Endodermal cell (in vitro differentiated cells): ENCODE data around the gene EMX1. TPM values are rescaled to one million over a fixed set of nuclear protein-coding genes. Genes with fewer than 3 reads are reported as not detected.

Experiments used
- DNase-seq: peaks from one replicate; pipeline ENCODE4 v3.0.0-alpha.2; 2017
- H3K27ac ChIP-seq: 2 replicates; pipeline ENCODE4 v1.5.1; 2013; ENCODE audit warnings: mild to moderate bottlenecking, low read depth, low read length, moderate library complexity
- H3K27me3 ChIP-seq: 2 replicates; pipeline ENCODE4 v1.6.1; 2013; ENCODE audit warnings: mild to moderate bottlenecking, low read length, moderate library complexity; ENCODE audit not compliant: insufficient read depth, control insufficient read depth, poor library complexity, severe bottlenecking
- H3K36me3 ChIP-seq: 2 replicates; pipeline ENCODE4 v1.7.0; 2013; ENCODE audit warnings: mild to moderate bottlenecking, low read length, moderate library complexity; ENCODE audit not compliant: control insufficient read depth, insufficient read depth
- H3K4me1 ChIP-seq: one replicate; pipeline ENCODE4 v1.7.0; 2013; ENCODE audit warnings: low read length; ENCODE audit not compliant: control insufficient read depth, insufficient read depth
- H3K4me3 ChIP-seq: 2 replicates; pipeline ENCODE4 v1.5.1; 2013; ENCODE audit warnings: mild to moderate bottlenecking, low read length, moderate library complexity
- H3K9ac ChIP-seq: 2 replicates; pipeline ENCODE4 v1.6.1; 2013; ENCODE audit warnings: mild to moderate bottlenecking, low read length, moderate library complexity; ENCODE audit not compliant: poor library complexity, severe bottlenecking; ENCODE audit errors: extremely low read depth
- H3K9me3 ChIP-seq: 2 replicates; pipeline ENCODE4 v1.6.1; 2013; ENCODE audit warnings: mild to moderate bottlenecking, low read length, moderate library complexity; ENCODE audit not compliant: control insufficient read depth
- H3K27ac Mint-ChIP-seq: 2 replicates; pipeline ENCODE4 v1.8.0; 2020; ENCODE audit warnings: mixed read lengths
- H3K27me3 Mint-ChIP-seq: 2 replicates; pipeline ENCODE4 v1.8.0; 2021; ENCODE audit warnings: mild to moderate bottlenecking, mixed read lengths; ENCODE audit not compliant: insufficient read depth
- H3K36me3 Mint-ChIP-seq: 2 replicates; pipeline ENCODE4 v1.8.0; 2020; ENCODE audit warnings: low read depth, mixed read lengths
- H3K4me1 Mint-ChIP-seq: 2 replicates; pipeline ENCODE4 v1.8.0; 2020; ENCODE audit warnings: mixed read lengths
- H3K4me3 Mint-ChIP-seq: 2 replicates; pipeline ENCODE4 v1.8.0; 2020; ENCODE audit warnings: mild to moderate bottlenecking, moderate library complexity, mixed read lengths
- H3K9me3 Mint-ChIP-seq: 2 replicates; pipeline ENCODE4 v1.8.0; 2020; ENCODE audit warnings: mild to moderate bottlenecking, mixed read lengths
- CTCF ChIP-seq: fragments of 200-600 bp; sonication (generic); conservative IDR thresholded peaks from 2 replicates; pipeline ENCODE4 v1.5.0; 2021; ENCODE audit warnings: antibody characterized with exemption, mild to moderate bottlenecking
- WGBS, 2 experiments: methylation state at CpG; one replicate each; pipeline versions ENCODE4 v1.1.5 to v1.1.7; 2013; ENCODE audit warnings: missing lambda C conversion rate in 2 of 2, mixed read lengths in 1 of 2; ENCODE audit not compliant: insufficient coverage in 1 of 2, insufficient read length in 1 of 2; 5-methylcytosine and 5-hydroxymethylcytosine counted together
- total RNA-seq, 2 donors: library from RNA; stranded (reverse); fragmentation: NEBNext Ultra II Directional in 1 of 2; extraction: Animal tissue kit (Norgen Biotek cat#: 25700) in 1 of 2; gene quantifications; 2 replicates in 1 of 2; 3 replicates in 1 of 2; pipeline ENCODE4 v1.2.1, GENCODE V29; 2021

EMX1 gene
- total RNA-seq, 2 donors from 2014 or later: 0.35 to 1.1 TPM

- Mint-ChIP-seq H3K4me1 (no peaks in the 10 kb centered on the region), H3K36me3 (no peaks in the 10 kb centered on the region), H3K4me3 (no peak overlapping the region), H3K27ac (no peak overlapping the region), H3K27me3 (peaks cover 50% of the 10 kb centered on the region), H3K9me3 (no peaks in the 10 kb centered on the region)
- H3K9me3 ChIP-seq: no peaks in the 10 kb centered on the region
- H3K36me3 ChIP-seq: no peaks in the 10 kb centered on the region
- H3K27ac ChIP-seq: no peak overlapping the region
- H3K4me1 ChIP-seq: no peaks in the 10 kb centered on the region
- TF ChIP-seq CTCF: peak; percentile 86
- DNase-seq: peak; percentile 87
- no peak overlapping the region for H3K9ac ChIP-seq
- WGBS, 2 experiments: 81% methylated on average over 13 to 14 of the region's 14 CpGs
- H3K4me3 ChIP-seq: no peak overlapping the region
- peaks cover 41% of the 10 kb centered on the region for H3K27me3 ChIP-seq
Measured at GRCh38 chr2:72934683-72935610, 17.6 kb downstream of the EMX1 start.

DNA sequence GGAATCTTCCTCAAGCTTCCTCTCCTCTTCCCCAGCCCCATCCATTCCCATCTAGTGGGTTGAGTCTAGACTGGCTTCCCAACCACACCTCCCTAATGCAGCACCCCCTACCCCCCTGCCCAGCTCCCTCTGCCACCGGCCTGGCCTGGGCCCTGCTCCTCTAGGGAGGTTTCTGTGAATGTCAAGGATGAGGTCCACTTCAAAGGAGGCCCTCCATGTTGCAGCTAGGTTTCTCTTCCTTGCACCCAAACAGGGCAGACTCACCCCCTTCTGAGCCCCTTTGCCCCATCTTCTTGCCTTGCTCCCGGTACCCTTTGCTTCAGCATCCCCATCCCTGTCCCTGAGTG lies 18.3 kb downstream of the EMX1 start:
- H3K4me1 ChIP-seq: no peaks in the 10 kb centered on the region
- WGBS, 2 experiments: 94% methylated on average over 2 of the region's 2 CpGs; no CpG with 5 or more reads in 1 of the 2 experiments
- Mint-ChIP-seq H3K4me3 (no peak overlapping the region), H3K27me3 (peaks cover 52% of the 10 kb centered on the region), H3K9me3 (no peaks in the 10 kb centered on the region), H3K27ac (no peak overlapping the region), H3K36me3 (no peaks in the 10 kb centered on the region), H3K4me1 (peaks cover 3% of the 10 kb centered on the region)
- no peaks in the 10 kb centered on the region for H3K9me3 ChIP-seq
- no peaks in the 10 kb centered on the region for H3K36me3 ChIP-seq
- no peak for DNase-seq
- H3K27ac ChIP-seq: no peak overlapping the region
- H3K27me3 ChIP-seq: peaks cover 34% of the 10 kb centered on the region
- no peak overlapping the region for H3K9ac ChIP-seq
- no peak for TF ChIP-seq CTCF
- H3K4me3 ChIP-seq: no peak overlapping the region

GRCh38 chr2:72936660-72937355 lies 19.5 kb downstream of the EMX1 start:
- peaks cover 22% of the 10 kb centered on the region for H3K27me3 ChIP-seq

More at GRCh38 chr2:72936660-72937355, 19.5 kb downstream of the EMX1 start:
- Histone ChIP-seq H3K4me1 (no peaks in the 10 kb centered on the region), H3K36me3 (no peaks in the 10 kb centered on the region), H3K27ac (no peak overlapping the region), H3K9ac (no peak overlapping the region), H3K9me3 (no peaks in the 10 kb centered on the region), H3K4me3 (no peak overlapping the region)
- no peak overlapping the region for H3K4me3 Mint-ChIP-seq
- H3K27ac Mint-ChIP-seq: no peak overlapping the region
- H3K27me3 Mint-ChIP-seq: peaks cover 49% of the 10 kb centered on the region
- peaks cover 10% of the 10 kb centered on the region for H3K4me1 Mint-ChIP-seq
- no peak for DNase-seq
- 85 to 87% methylated on average over 11 to 19 of the region's 19 CpGs for WGBS, 2 experiments
- no peaks in the 10 kb centered on the region for H3K36me3 Mint-ChIP-seq
- TF ChIP-seq CTCF: no peak
- no peaks in the 10 kb centered on the region for H3K9me3 Mint-ChIP-seq
